22Rv1 (cell line): ENCODE measurements around the gene FOXJ1.

Experiments used
- ZFX ChIP-seq: fragments of 450-650 bp; IDR thresholded peaks from 2 replicates; pipeline ENCODE4 v1.6.1; 2017; ENCODE audit warnings: antibody characterized with exemption, borderline replicate concordance
- TF ChIP-seq, protein P1 (sequence below): fragments of 450-650 bp; IDR thresholded peaks from 2 replicates; pipeline ENCODE4 v1.5.1; 2017; ENCODE audit warnings: mild to moderate bottlenecking

DNA sequence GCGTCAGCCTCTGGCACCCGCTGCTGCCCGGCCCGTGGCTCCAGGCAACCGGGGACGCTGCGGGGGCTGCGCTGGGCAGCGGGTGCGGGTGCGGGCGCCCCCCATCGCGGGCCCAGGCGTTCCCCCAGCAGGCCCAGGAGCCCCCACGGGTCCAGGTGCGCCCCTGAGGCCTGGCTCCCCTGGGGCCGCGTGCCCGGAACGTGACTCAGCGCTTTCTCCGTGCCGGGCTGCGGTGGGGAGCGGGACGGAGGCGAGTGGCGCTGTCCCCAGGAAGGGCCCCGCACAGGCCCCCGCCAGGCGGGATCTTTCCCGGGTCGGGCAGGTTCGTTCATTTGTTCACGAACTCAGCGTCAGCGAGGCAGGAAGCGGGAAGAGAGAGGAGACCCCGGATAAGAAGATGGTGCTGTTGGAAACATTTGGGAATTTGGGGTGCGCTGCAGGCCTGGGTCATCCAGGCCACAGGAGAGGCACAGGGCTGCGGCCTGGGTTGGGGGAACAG lies 19.1 kb downstream of the FOXJ1 start:
- TF ChIP-seq, protein P1, sequence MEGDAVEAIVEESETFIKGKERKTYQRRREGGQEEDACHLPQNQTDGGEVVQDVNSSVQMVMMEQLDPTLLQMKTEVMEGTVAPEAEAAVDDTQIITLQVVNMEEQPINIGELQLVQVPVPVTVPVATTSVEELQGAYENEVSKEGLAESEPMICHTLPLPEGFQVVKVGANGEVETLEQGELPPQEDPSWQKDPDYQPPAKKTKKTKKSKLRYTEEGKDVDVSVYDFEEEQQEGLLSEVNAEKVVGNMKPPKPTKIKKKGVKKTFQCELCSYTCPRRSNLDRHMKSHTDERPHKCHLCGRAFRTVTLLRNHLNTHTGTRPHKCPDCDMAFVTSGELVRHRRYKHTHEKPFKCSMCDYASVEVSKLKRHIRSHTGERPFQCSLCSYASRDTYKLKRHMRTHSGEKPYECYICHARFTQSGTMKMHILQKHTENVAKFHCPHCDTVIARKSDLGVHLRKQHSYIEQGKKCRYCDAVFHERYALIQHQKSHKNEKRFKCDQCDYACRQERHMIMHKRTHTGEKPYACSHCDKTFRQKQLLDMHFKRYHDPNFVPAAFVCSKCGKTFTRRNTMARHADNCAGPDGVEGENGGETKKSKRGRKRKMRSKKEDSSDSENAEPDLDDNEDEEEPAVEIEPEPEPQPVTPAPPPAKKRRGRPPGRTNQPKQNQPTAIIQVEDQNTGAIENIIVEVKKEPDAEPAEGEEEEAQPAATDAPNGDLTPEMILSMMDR = no peak
- no peak for TF ChIP-seq ZFX
